DND-41 (cell line): ENCODE data around the gene SORBS1.

Experiments
- ATAC-seq: fragments of 200-7000 bp; cut with Tn5 transposase; 3 replicates; pipeline ENCODE4 v1.9.1; 2021; ENCODE audit warnings: low read depth; ENCODE audit not compliant: insufficient read depth
- DNase-seq: peaks from one replicate; pipeline ENCODE4 v3.0.0-alpha.2; 2020
- H2AFZ ChIP-seq: 2 replicates; pipeline ENCODE4 v1.6.0; 2012; ENCODE audit warnings: low read depth, low read length
- H3K27ac ChIP-seq: 2 replicates; pipeline ENCODE4 v1.5.1; 2012; ENCODE audit warnings: low read length, inconsistent platforms
- H3K27me3 ChIP-seq: fragments of 200-600 bp; sonication (generic); 2 replicates; pipeline ENCODE4 v1.6.0; 2012; ENCODE audit warnings: low read length, mild to moderate bottlenecking, inconsistent platforms; ENCODE audit not compliant: insufficient read depth, poor library complexity
- H3K36me3 ChIP-seq: 2 replicates; pipeline ENCODE4 v1.5.1; 2012; ENCODE audit warnings: low read length, inconsistent platforms; ENCODE audit not compliant: insufficient read depth
- H3K4me1 ChIP-seq: 2 replicates; pipeline ENCODE4 v1.5.1; 2012; ENCODE audit warnings: mild to moderate bottlenecking, low read length; ENCODE audit not compliant: insufficient read depth
- H3K4me2 ChIP-seq: 2 replicates; pipeline ENCODE4 v1.6.0; 2012; ENCODE audit warnings: mild to moderate bottlenecking, moderate library complexity, low read length, inconsistent platforms; ENCODE audit not compliant: insufficient read depth
- H3K4me3 ChIP-seq, 2 experiments: fragments of 200-600 bp in 1 of 2; shearing (Covaris generic) in 1 of 2; 2 replicates each; pipeline ENCODE4 v1.5.1; 2012 to 2016; ENCODE audit warnings: inconsistent platforms in 2 of 2, low read length in 2 of 2, mild to moderate bottlenecking in 2 of 2, low read depth in 1 of 2, moderate library complexity in 1 of 2
- H3K79me2 ChIP-seq: 2 replicates; pipeline ENCODE4 v1.6.0; 2012; ENCODE audit warnings: low read length, inconsistent platforms; ENCODE audit not compliant: insufficient read depth
- H3K9ac ChIP-seq: 2 replicates; pipeline ENCODE4 v1.6.0; 2012; ENCODE audit warnings: low read depth, mild to moderate bottlenecking, inconsistent platforms, low read length, moderate library complexity
- H3K9me3 ChIP-seq: 2 replicates; pipeline ENCODE4 v1.5.1; 2012; ENCODE audit warnings: low read length, moderate library complexity, mild to moderate bottlenecking, inconsistent platforms; ENCODE audit not compliant: insufficient read depth, severe bottlenecking
- H4K20me1 ChIP-seq: 2 replicates; pipeline ENCODE4 v1.6.0; 2012; ENCODE audit warnings: low read length; ENCODE audit not compliant: insufficient read depth
- EZH2 ChIP-seq: IDR thresholded peaks from 3 replicates; pipeline ENCODE4 v1.6.1; 2012; ENCODE audit warnings: borderline replicate concordance, low read depth, mild to moderate bottlenecking, moderate library complexity, low read length, inconsistent platforms; ENCODE audit not compliant: severe bottlenecking
- TF ChIP-seq, protein P1 (sequence below): IDR thresholded peaks from 2 replicates; pipeline ENCODE4 v1.5.1; 2012; ENCODE audit warnings: borderline replicate concordance, low read length, moderate library complexity, mild to moderate bottlenecking; ENCODE audit not compliant: poor library complexity, severe bottlenecking; ENCODE audit errors: extremely low read depth

Gene SORBS1

DNA sequence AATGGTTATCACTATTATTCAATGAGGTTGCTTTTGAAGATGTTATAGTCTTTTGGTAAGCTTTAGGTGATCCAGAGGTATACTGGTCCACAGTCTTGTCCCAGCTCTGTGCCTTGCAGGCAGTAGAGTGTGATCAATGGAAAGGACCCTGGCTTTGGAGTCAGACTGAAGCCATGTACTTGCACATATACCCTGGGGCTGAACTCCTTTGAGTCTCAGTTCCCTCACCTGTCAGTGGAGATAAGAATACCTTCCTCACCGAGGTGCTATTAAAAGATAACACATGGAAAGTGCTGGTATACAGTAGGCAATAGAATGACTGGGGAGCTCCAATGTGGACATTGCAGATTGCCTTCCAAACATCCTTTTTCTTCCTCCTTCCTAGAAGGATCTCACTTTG is 254.3 kb downstream of the SORBS1 start:
- Histone ChIP-seq H3K36me3 (no peaks in the 10 kb centered on the region), H3K79me2 (no peaks in the 10 kb centered on the region), H3K27me3 (peaks cover 5% of the 10 kb centered on the region), H3K4me3 (no peak overlapping the region), H2AFZ (no peak overlapping the region), H3K9me3 (no peaks in the 10 kb centered on the region), H3K9ac (no peak overlapping the region), H3K4me2 (no peak overlapping the region), H4K20me1 (no peaks in the 10 kb centered on the region), H3K27ac (no peak overlapping the region), H3K4me1 (no peaks in the 10 kb centered on the region)
- ATAC-seq = no peak
- no peak for DNase-seq
- TF ChIP-seq, protein P1, sequence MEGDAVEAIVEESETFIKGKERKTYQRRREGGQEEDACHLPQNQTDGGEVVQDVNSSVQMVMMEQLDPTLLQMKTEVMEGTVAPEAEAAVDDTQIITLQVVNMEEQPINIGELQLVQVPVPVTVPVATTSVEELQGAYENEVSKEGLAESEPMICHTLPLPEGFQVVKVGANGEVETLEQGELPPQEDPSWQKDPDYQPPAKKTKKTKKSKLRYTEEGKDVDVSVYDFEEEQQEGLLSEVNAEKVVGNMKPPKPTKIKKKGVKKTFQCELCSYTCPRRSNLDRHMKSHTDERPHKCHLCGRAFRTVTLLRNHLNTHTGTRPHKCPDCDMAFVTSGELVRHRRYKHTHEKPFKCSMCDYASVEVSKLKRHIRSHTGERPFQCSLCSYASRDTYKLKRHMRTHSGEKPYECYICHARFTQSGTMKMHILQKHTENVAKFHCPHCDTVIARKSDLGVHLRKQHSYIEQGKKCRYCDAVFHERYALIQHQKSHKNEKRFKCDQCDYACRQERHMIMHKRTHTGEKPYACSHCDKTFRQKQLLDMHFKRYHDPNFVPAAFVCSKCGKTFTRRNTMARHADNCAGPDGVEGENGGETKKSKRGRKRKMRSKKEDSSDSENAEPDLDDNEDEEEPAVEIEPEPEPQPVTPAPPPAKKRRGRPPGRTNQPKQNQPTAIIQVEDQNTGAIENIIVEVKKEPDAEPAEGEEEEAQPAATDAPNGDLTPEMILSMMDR = no peak
- TF ChIP-seq EZH2 = no peak

DNA sequence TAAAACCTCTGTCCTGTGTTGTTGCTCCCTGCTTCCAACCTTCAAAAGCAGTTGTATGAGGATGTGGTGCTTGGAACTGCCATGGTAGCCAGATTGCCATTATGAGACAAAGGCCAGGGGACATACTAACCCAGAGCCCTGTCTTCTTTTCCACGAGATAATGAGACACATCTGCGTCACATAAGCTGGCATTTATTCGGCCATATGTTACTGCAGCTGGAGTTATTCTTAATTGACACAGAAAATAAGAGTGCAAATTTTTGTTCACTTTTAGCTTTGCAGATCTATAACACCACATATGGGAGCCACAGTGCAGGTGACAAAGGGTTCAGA is 254.9 kb downstream of the SORBS1 start:
- Histone ChIP-seq H3K36me3 (no peaks in the 10 kb centered on the region), H3K27ac (no peak overlapping the region), H3K4me2 (no peak overlapping the region), H3K4me3 (no peak overlapping the region), H3K9me3 (no peaks in the 10 kb centered on the region), H2AFZ (no peak overlapping the region), H3K27me3 (peaks cover 5% of the 10 kb centered on the region), H3K4me1 (no peaks in the 10 kb centered on the region), H3K9ac (no peak overlapping the region), H3K79me2 (no peaks in the 10 kb centered on the region), H4K20me1 (no peaks in the 10 kb centered on the region)
- no peak for ATAC-seq
- TF ChIP-seq, protein P1 = no peak
- TF ChIP-seq EZH2 = no peak
- no peak for DNase-seq

DNA sequence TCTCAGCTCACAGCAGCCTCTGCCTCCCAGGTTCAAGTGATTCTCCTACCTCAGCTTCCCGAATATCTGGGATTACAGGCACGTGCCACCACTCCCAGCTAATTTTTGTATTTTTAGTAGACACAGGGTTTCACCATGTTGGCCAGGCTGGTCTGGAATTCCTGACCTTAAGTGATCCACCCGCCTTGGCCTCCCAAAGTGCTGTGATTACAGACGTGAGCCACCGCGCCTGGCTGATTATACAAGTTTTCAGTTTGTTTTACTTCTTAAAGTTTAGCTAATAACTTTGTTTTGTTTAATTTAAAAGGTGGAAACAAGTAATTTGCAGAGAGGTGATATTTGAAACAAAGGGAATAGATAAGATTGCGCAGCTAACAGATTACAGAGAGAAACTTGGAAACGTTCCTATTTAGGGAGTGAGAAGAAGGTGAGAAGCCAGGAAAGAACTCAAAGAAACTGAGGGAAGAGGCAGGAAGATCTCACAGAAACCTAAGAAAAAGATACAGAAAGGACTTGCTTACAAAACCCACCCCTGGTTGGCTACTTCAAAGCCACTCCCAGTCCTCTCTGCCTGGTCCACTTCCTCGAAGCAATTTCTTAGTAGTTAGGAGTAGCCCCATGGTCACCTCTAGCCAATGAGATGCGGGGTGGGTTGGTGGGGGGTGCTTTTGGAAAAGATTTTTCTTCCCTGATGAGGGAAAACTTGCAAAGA is 255.4 kb downstream of the SORBS1 start:
- H3K9me3 ChIP-seq = no peaks in the 10 kb centered on the region

More for the DNA sequence above, 255.4 kb downstream of the SORBS1 start:
- H3K36me3 ChIP-seq = no peaks in the 10 kb centered on the region
- H3K79me2 ChIP-seq = no peaks in the 10 kb centered on the region
- peaks cover 5% of the 10 kb centered on the region for H3K27me3 ChIP-seq
- no peak overlapping the region for H3K27ac ChIP-seq
- H2AFZ ChIP-seq = no peak overlapping the region
- no peak overlapping the region for H3K9ac ChIP-seq
- H3K4me2 ChIP-seq = no peak overlapping the region
- ATAC-seq (no peak), DNase-seq (no peak)
- no peak overlapping the region for H3K4me3 ChIP-seq
- TF ChIP-seq, protein P1 = no peak
- no peak for TF ChIP-seq EZH2
- H4K20me1 ChIP-seq = no peaks in the 10 kb centered on the region
- H3K4me1 ChIP-seq = no peaks in the 10 kb centered on the region
